Spinal cord (tissue), 10 donors: ENCODE data around the gene TGFA. TPM values are rescaled to one million over a fixed set of nuclear protein-coding genes. Genes with fewer than 3 reads are reported as not detected.

Source experiments
- DNase-seq, 6 donors: peaks; one replicate each; pipeline versions ENCODE4 v3.0.0 to v3.0.0-alpha.2; 2013 to 2015; ENCODE audit warnings: low spot score in 6 of 6, low read depth in 4 of 6
- H3K27ac ChIP-seq: one replicate; pipeline ENCODE4 v1.5.1; 2013; ENCODE audit warnings: low read depth, low read length, control low read depth
- H3K27me3 ChIP-seq: one replicate; pipeline ENCODE4 v1.6.1; 2013; ENCODE audit warnings: low read length; ENCODE audit not compliant: control insufficient read depth, insufficient read depth
- H3K36me3 ChIP-seq: one replicate; pipeline ENCODE4 v1.6.1; 2013; ENCODE audit warnings: low read length; ENCODE audit not compliant: control insufficient read depth, insufficient read depth
- H3K4me1 ChIP-seq: one replicate; pipeline ENCODE4 v1.6.1; 2013; ENCODE audit warnings: low read length; ENCODE audit not compliant: control insufficient read depth, insufficient read depth
- H3K4me3 ChIP-seq: one replicate; pipeline ENCODE4 v1.5.1; 2013; ENCODE audit warnings: low read depth, low read length, control low read depth
- H3K9me3 ChIP-seq: one replicate; pipeline ENCODE4 v1.6.1; 2013; ENCODE audit warnings: low read length; ENCODE audit not compliant: control insufficient read depth, insufficient read depth
- WGBS: methylation state at CpG from one replicate; pipeline ENCODE4 v1.1.5; 2013; ENCODE audit warnings: missing lambda C conversion rate; ENCODE audit not compliant: insufficient coverage; 5-methylcytosine and 5-hydroxymethylcytosine counted together
- long read RNA-seq, 4 donors: transcript quantifications; one replicate each; lab custom pipeline, GENCODE V29; 2026
- polyA plus RNA-seq, 2 donors: library from polyadenylated mRNA; unstranded; fragments of 120-200 nt; gene quantifications; one replicate each; pipeline ENCODE4 v1.2.1, GENCODE V29; 2013; ENCODE audit not compliant: insufficient read length in 2 of 2
- total RNA-seq, 2 donors: library from RNA; depleted of rRNA in 1 of 2; stranded (reverse); fragments of 120-200 nt in 1 of 2; fragments of >200 nt in 1 of 2; gene quantifications; one replicate each; pipeline versions ENCODE4 v1.2.3 to v1.2.4, GENCODE V29; 2013 to 2014
- donor health status: healthy.

The TGFA gene
- total RNA-seq (10 to 100 TPM in 1 of 2 donors, 1 to 10 TPM in 1; 7.8 to 23.5 TPM), polyA plus RNA-seq (10 to 100 TPM; 22.5 to 39.6 TPM)
- long read RNA-seq, donor 1, full-length matches to known transcripts = 7 of 7 reads
- long read RNA-seq, donor 1, partial matches to known transcripts = 0 of 7 reads
- long read RNA-seq, donor 1, other reads (novel, unspliced or antisense) = 0 of 7 reads
- long read RNA-seq, donor 2, full-length matches to known transcripts = 3 of 3 reads
- long read RNA-seq, donor 2, partial matches to known transcripts = 0 of 3 reads
- long read RNA-seq, donor 2, other reads (novel, unspliced or antisense) = 0 of 3 reads
- long read RNA-seq, donor 3, full-length matches to known transcripts = 5 of 5 reads
- long read RNA-seq, donor 3, partial matches to known transcripts = 0 of 5 reads
- long read RNA-seq, donor 3, other reads (novel, unspliced or antisense) = 0 of 5 reads
- long read RNA-seq, donor 4 = 0 reads

DNA sequence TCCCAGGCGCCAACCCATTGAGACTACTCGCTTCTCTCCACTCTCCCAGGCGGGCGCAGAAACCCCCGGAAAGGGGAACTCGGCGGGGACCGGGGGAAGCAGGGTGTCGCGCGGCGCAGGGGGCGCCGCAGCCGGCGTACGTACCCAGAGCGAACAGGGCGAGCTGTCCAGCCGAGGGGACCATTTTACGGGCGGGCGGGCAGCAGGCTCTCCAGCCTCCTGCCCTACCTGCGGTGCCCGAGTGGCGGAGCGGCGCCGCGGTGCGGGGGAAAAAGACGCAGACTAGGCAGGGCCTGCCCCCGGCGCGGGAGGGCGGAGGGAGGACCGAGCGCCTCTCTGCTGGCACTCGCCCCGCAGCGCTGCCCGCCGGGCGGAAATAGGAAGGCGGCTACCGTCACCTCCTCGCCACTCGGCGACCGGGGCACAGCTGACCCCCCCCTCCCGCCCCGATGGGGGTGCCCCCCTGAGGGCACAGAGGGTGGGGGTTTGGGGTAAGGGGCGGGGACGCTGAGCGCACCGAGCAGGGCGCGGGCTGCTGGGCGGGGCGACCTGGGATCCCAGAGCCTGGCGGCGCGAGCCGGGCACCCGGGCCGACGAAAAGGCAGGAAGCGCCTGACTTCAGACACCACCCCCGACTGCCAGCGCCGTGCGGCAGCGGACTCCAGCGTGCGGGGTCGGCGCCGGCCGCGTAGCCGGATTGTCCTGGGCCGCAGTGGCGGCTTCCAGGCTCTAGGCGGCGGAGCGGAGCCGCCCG is at the start of gene TGFA:
TSS of gene TGFA (minus strand) at position 243 of the 754 bp plus-strand sequence. CDS start at position 184, 59 bp downstream.
- no peaks in the 10 kb centered on the region for H3K36me3 ChIP-seq
- WGBS = under 1% methylated on average over 83 of the region's 88 CpGs
- peak within 1 kb of the TSS; percentile 64 for H3K4me3 ChIP-seq
- H3K27me3 ChIP-seq = peaks cover 19% of the 10 kb centered on the region
- H3K27ac ChIP-seq = peak within 1 kb of the TSS; percentile 57
- no peaks in the 10 kb centered on the region for H3K9me3 ChIP-seq
- H3K4me1 ChIP-seq = peaks cover 24% of the 10 kb centered on the region
- DNase-seq = peak in 3 of 6 donors; percentile 42 to 81 (median 80)

DNA sequence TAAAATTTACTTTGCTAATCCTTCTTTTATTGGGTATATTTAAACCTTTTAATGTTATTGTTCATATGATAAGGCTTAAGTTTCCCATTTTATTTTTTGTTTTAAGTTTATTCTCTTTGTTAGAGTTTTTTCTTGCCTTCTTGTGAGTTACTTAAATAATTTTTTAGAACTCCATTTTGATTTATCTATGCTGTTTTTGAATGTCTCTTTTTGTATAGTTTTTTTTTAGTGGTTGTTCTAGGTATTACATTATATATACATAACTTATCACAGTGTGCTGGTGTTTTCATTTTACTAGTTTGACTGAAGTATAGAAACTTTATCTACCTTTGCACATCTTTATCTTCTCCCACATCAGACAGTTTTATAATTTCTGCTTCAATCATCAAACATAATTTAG is 49.4 kb upstream of the TGFA start:
- no peaks in the 10 kb centered on the region for H3K27me3 ChIP-seq

GRCh38 chr2:70598197-70598596 is 44.6 kb upstream of the TGFA start:
- no peaks in the 10 kb centered on the region for H3K27me3 ChIP-seq
- no peaks in the 10 kb centered on the region for H3K36me3 ChIP-seq
- no peak overlapping the region for H3K27ac ChIP-seq
- peaks cover 8% of the 10 kb centered on the region for H3K4me1 ChIP-seq
- no peak for DNase-seq
- no peak overlapping the region for H3K4me3 ChIP-seq
- no peaks in the 10 kb centered on the region for H3K9me3 ChIP-seq
- WGBS = no CpG with 5 or more reads among the region's 1 CpG

More for the DNA sequence above, 49.4 kb upstream of the TGFA start:
- Histone ChIP-seq H3K4me3 (no peak overlapping the region), H3K4me1 (peaks cover 4% of the 10 kb centered on the region), H3K27ac (no peak overlapping the region), H3K9me3 (no peaks in the 10 kb centered on the region), H3K36me3 (no peaks in the 10 kb centered on the region)
- no peak for DNase-seq

DNA sequence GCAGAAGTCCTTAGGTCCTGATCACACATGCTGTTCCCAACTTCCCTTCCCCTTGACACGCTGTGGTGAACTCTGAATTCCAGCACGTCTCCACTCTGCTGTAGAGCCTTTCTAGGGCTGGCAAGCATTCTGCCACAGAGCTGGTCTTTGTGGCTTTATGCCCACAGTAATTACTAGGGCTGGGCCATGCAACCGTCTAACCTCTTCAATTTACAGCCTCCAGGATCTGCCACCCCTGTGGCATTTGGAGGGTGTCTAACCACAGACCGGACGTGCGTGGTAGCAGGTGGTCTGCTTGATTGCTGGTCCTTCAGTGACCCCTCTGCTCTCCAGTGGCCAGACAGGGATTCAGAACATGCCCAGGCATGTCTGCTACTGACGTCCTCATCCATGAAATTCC is 43.1 kb upstream of the TGFA start:
- H3K27me3 ChIP-seq = no peaks in the 10 kb centered on the region
- DNase-seq = peak in 1 of 6 donors; percentile 32
- H3K4me1 ChIP-seq = peaks cover 8% of the 10 kb centered on the region
- H3K27ac ChIP-seq = no peak overlapping the region
- H3K9me3 ChIP-seq = no peaks in the 10 kb centered on the region
- H3K4me3 ChIP-seq = no peak overlapping the region
- WGBS = 54% methylated on average over 5 of the region's 7 CpGs
- no peaks in the 10 kb centered on the region for H3K36me3 ChIP-seq

DNA sequence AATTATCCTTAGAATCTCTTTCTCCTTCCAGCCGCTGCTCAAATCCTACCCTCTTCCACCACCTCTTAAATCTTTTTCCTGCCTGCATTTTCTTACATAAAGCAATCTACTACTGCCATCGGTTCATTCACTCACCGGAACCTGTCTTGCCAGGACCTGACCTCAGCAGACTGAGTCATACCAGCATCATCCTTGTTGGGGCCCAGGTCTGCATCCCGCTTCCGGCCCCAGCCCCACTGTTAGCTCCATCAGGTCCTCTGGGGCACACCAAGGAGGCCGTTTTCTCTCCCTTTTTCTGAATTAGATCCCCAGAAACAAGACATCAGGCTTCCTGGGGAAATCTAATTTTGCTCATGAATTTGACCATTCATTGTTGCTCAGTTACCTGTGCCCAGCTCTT is 42.7 kb upstream of the TGFA start:
- WGBS = 78% methylated on average over 6 of the region's 6 CpGs
- Histone ChIP-seq H3K4me3 (no peak overlapping the region), H3K27ac (no peak overlapping the region), H3K27me3 (no peaks in the 10 kb centered on the region), H3K9me3 (no peaks in the 10 kb centered on the region), H3K4me1 (peaks cover 8% of the 10 kb centered on the region), H3K36me3 (no peaks in the 10 kb centered on the region)
- DNase-seq = no peak

DNA sequence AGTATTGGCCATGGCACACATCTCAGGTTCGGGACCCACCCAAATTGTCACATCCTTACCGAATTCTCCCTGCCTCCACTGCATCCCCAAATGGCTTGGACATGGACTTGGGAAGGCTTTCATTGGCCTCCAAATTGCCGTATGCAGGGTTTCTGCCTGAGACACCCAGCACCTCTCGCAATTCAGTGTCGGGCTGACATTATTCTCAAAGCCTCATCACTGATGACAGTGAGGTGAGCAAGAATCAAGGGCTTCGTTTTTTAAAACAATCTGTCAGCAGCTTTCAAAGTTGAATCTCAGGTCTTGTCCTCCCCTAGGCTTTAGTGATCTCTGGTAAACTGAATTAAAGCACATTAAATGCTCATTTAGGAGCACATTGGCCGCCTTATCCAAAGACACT is 29.5 kb upstream of the TGFA start:
- Histone ChIP-seq H3K4me1 (no peaks in the 10 kb centered on the region), H3K4me3 (no peak overlapping the region), H3K27me3 (no peaks in the 10 kb centered on the region), H3K9me3 (no peaks in the 10 kb centered on the region), H3K27ac (no peak overlapping the region), H3K36me3 (no peaks in the 10 kb centered on the region)
- no peak for DNase-seq
- 89% methylated on average over 7 of the region's 7 CpGs for WGBS

DNA sequence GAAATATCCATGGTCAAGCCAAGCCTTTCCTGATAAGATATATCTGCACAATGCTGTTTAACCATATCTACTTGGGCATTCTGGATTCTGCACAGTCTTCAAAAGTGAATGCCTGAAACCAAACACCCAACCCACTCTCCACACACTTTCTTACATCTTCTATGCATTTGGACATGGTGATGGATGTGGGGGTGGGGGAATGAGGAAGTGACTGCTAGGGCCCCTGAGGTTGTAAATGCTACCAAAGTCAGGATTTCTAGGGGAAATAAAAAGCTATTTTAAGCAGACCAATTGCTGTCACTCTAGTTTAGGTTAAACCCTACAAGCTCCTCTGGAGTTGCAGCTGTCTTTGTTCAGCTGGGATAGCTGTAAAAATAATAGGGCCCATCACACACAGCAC is 26.7 kb upstream of the TGFA start:
- Histone ChIP-seq H3K27ac (no peak overlapping the region), H3K4me1 (no peaks in the 10 kb centered on the region)
- no peak for DNase-seq

DNA sequence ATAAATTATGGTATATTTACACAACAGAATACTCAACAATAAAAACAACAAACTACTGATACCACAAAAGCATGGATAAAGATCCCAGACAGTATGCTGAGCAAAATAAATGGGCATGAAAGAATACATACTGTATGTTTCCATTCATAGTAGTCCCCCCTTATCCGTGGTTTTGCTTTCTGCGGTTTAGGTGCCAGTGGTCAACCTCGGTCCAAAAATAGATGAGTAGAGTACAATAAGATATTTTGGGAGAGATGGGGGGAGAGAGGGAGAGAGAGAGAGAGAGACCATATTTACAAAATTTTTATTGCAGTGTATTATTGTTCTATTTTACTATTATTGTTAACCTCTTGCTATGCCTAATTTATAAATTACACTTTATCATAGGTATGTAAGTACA is 21.0 kb upstream of the TGFA start:
- no CpG with 5 or more reads among the region's 3 CpGs for WGBS
- DNase-seq = no peak
- H3K27ac ChIP-seq = no peak overlapping the region
- H3K4me3 ChIP-seq = no peak overlapping the region
- H3K27me3 ChIP-seq = no peaks in the 10 kb centered on the region
- no peaks in the 10 kb centered on the region for H3K4me1 ChIP-seq
- peaks cover 2% of the 10 kb centered on the region for H3K9me3 ChIP-seq
- no peaks in the 10 kb centered on the region for H3K36me3 ChIP-seq

More for the DNA sequence above, 26.7 kb upstream of the TGFA start:
- Histone ChIP-seq H3K36me3 (no peaks in the 10 kb centered on the region), H3K27me3 (no peaks in the 10 kb centered on the region), H3K4me3 (no peak overlapping the region), H3K9me3 (no peaks in the 10 kb centered on the region)

- H3K4me3 ChIP-seq = no peak overlapping the region
- H3K36me3 ChIP-seq = no peaks in the 10 kb centered on the region
- no peaks in the 10 kb centered on the region for H3K4me1 ChIP-seq
- H3K9me3 ChIP-seq = peaks cover 2% of the 10 kb centered on the region
- DNase-seq = no peak
- H3K27ac ChIP-seq = no peak overlapping the region
- no CpG with 5 or more reads among the region's 2 CpGs for WGBS
- no peaks in the 10 kb centered on the region for H3K27me3 ChIP-seq
Measured at GRCh38 chr2:70574109-70574508, 20.5 kb upstream of the TGFA start.
